HUES48 (cell line): ENCODE measurements around the gene RALBP1.
A peak's percentile ranks its signal among the peaks of the same experiment; 100 is the strongest.

Experiments
- H3K27ac ChIP-seq: one replicate; pipeline ENCODE4 v1.7.0; 2013; ENCODE audit warnings: low read depth, low read length, inconsistent platforms
- H3K27me3 ChIP-seq: 2 replicates; pipeline ENCODE4 v1.6.1; 2013; ENCODE audit warnings: mild to moderate bottlenecking, low read length; ENCODE audit not compliant: control insufficient read depth, insufficient read depth
- H3K36me3 ChIP-seq: 2 replicates; pipeline ENCODE4 v1.6.1; 2013; ENCODE audit warnings: low read length; ENCODE audit not compliant: control insufficient read depth, insufficient read depth
- H3K4me1 ChIP-seq: 2 replicates; pipeline ENCODE4 v1.6.1; 2013; ENCODE audit warnings: mild to moderate bottlenecking, low read length; ENCODE audit not compliant: control insufficient read depth, insufficient read depth
- H3K4me3 ChIP-seq: 2 replicates; pipeline ENCODE4 v1.5.1; 2013; ENCODE audit warnings: mild to moderate bottlenecking, low read depth, low read length
- H3K9ac ChIP-seq: 2 replicates; pipeline ENCODE4 v1.6.1; 2013; ENCODE audit warnings: mild to moderate bottlenecking, low read depth, low read length, moderate library complexity
- H3K9me3 ChIP-seq: 2 replicates; pipeline ENCODE4 v1.6.1; 2013; ENCODE audit warnings: low read length; ENCODE audit not compliant: control insufficient read depth, insufficient read depth

Gene RALBP1

GRCh38 chr18:9531791-9532410 is 56.6 kb downstream of the RALBP1 start:
- Histone ChIP-seq H3K9me3 (peaks cover 11% of the 10 kb centered on the region; the same call in 1 of the 2 replicates), H3K36me3 (peaks cover 71% of the 10 kb centered on the region), H3K9ac (no peak overlapping the region), H3K27ac (no peak overlapping the region), H3K4me3 (no peak overlapping the region), H3K4me1 (no peaks in the 10 kb centered on the region), H3K27me3 (no peaks in the 10 kb centered on the region)

GRCh38 chr18:9534844-9535243 is 59.5 kb downstream of the RALBP1 start:
- Histone ChIP-seq H3K9ac (no peak overlapping the region), H3K27ac (no peak overlapping the region), H3K36me3 (peaks cover 50% of the 10 kb centered on the region), H3K4me3 (no peak overlapping the region), H3K9me3 (no peaks in the 10 kb centered on the region), H3K27me3 (no peaks in the 10 kb centered on the region), H3K4me1 (no peaks in the 10 kb centered on the region)

GRCh38 chr18:9535430-9535991 is 60.2 kb downstream of the RALBP1 start:
- no peaks in the 10 kb centered on the region for H3K9me3 ChIP-seq

GRCh38 chr18:9536354-9537152 is 61.2 kb downstream of the RALBP1 start:
- no peaks in the 10 kb centered on the region for H3K9me3 ChIP-seq
- no peaks in the 10 kb centered on the region for H3K4me1 ChIP-seq
- H3K4me3 ChIP-seq, result no peak overlapping the region
- H3K27ac ChIP-seq, result no peak overlapping the region
- H3K36me3 ChIP-seq, result peaks cover 37% of the 10 kb centered on the region
- no peaks in the 10 kb centered on the region for H3K27me3 ChIP-seq
- H3K9ac ChIP-seq, result no peak overlapping the region

More at GRCh38 chr18:9535430-9535991, 60.2 kb downstream of the RALBP1 start:
- Histone ChIP-seq H3K27ac (no peak overlapping the region), H3K36me3 (peaks cover 44% of the 10 kb centered on the region), H3K4me3 (no peak overlapping the region), H3K4me1 (no peaks in the 10 kb centered on the region), H3K27me3 (no peaks in the 10 kb centered on the region), H3K9ac (no peak overlapping the region)

GRCh38 chr18:9537677-9538076 is 62.4 kb downstream of the RALBP1 start:
- peaks cover 35% of the 10 kb centered on the region for H3K36me3 ChIP-seq

GRCh38 chr18:9539283-9539682 is 64.0 kb downstream of the RALBP1 start:
- H3K4me3 ChIP-seq, result no peak overlapping the region
- H3K27me3 ChIP-seq, result no peaks in the 10 kb centered on the region
- no peaks in the 10 kb centered on the region for H3K9me3 ChIP-seq
- H3K4me1 ChIP-seq, result no peaks in the 10 kb centered on the region
- H3K9ac ChIP-seq, result no peak overlapping the region
- peaks cover 22% of the 10 kb centered on the region for H3K36me3 ChIP-seq
- H3K27ac ChIP-seq, result no peak overlapping the region

More at GRCh38 chr18:9537677-9538076, 62.4 kb downstream of the RALBP1 start:
- Histone ChIP-seq H3K4me3 (no peak overlapping the region), H3K27me3 (no peaks in the 10 kb centered on the region), H3K9ac (no peak overlapping the region), H3K4me1 (no peaks in the 10 kb centered on the region), H3K9me3 (no peaks in the 10 kb centered on the region), H3K27ac (no peak overlapping the region)

- Histone ChIP-seq H3K27me3 (no peaks in the 10 kb centered on the region), H3K36me3 (peaks cover 18% of the 10 kb centered on the region), H3K9me3 (no peaks in the 10 kb centered on the region), H3K27ac (no peak overlapping the region), H3K4me3 (no peak overlapping the region), H3K4me1 (no peaks in the 10 kb centered on the region), H3K9ac (no peak overlapping the region)
Observed at GRCh38 chr18:9539938-9540337, 64.6 kb downstream of the RALBP1 start.

GRCh38 chr18:9542924-9543323 is 67.6 kb downstream of the RALBP1 start:
- Histone ChIP-seq H3K27ac (no peak overlapping the region), H3K4me1 (no peaks in the 10 kb centered on the region), H3K36me3 (peaks cover 29% of the 10 kb centered on the region)

GRCh38 chr18:9545029-9545428 is 69.7 kb downstream of the RALBP1 start:
- H3K4me3 ChIP-seq, result no peak overlapping the region

More at GRCh38 chr18:9542924-9543323, 67.6 kb downstream of the RALBP1 start:
- no peak overlapping the region for H3K9ac ChIP-seq
- H3K27me3 ChIP-seq, result no peaks in the 10 kb centered on the region
- no peak overlapping the region for H3K4me3 ChIP-seq
- no peaks in the 10 kb centered on the region for H3K9me3 ChIP-seq

GRCh38 chr18:9546468-9546867 is 71.2 kb downstream of the RALBP1 start:
- peaks cover 62% of the 10 kb centered on the region for H3K36me3 ChIP-seq

More at GRCh38 chr18:9545029-9545428, 69.7 kb downstream of the RALBP1 start:
- Histone ChIP-seq H3K9ac (no peak overlapping the region), H3K9me3 (no peaks in the 10 kb centered on the region), H3K4me1 (no peaks in the 10 kb centered on the region), H3K36me3 (peaks cover 47% of the 10 kb centered on the region), H3K27me3 (no peaks in the 10 kb centered on the region), H3K27ac (no peak overlapping the region)

GRCh38 chr18:9547782-9548181 is 72.5 kb downstream of the RALBP1 start:
- H3K9me3 ChIP-seq, result peaks cover 4% of the 10 kb centered on the region; the same call in 1 of the 2 replicates
- no peak overlapping the region for H3K4me3 ChIP-seq
- no peak overlapping the region for H3K27ac ChIP-seq
- H3K36me3 ChIP-seq, result peaks cover 75% of the 10 kb centered on the region
- H3K4me1 ChIP-seq, result no peaks in the 10 kb centered on the region
- no peaks in the 10 kb centered on the region for H3K27me3 ChIP-seq
- no peak overlapping the region for H3K9ac ChIP-seq

More at GRCh38 chr18:9546468-9546867, 71.2 kb downstream of the RALBP1 start:
- Histone ChIP-seq H3K27ac (peak overlapping the region; percentile 36), H3K4me1 (no peaks in the 10 kb centered on the region), H3K4me3 (no peak overlapping the region), H3K9ac (no peak overlapping the region), H3K27me3 (no peaks in the 10 kb centered on the region), H3K9me3 (no peaks in the 10 kb centered on the region)
